Measurements from ENCODE around the gene SIRT2.

Gene SIRT2

DNA sequence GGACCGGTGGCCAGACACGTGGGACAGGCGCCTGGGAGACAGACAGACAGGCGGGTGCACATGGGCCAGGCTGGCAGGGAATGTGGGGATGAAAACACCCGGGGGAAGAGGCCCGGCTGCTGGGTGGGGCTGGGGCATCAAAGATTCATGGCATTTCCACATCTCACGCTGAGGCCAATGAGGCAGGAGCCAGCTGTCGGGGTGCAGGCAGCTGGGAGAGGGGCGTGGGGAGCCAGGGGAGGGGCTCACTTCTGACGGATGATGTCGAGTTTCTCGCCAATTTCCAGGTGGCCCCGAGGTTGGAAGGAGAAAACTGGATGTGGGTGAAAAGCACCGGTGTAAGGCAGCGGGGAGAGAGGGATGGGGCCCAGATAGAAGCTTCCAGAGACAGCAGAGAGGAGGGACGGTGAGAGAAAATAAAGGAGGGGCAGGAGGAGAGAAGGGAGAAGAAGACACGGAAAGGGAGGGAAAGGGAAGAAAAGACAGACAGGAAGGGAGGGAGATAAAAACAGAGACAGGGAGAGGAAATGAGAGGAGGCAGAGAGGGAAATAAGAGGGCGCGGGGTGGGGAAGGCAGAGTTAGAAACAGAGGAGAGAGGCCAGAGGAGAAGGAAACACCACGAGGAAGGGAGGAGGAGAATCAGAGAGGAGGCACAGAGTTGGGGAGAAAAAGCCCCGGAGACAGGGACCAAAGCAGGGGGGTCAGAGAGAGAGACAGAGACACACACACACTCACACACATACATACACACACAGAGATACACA lies 20.6 kb upstream of the SIRT2 start:
- DNase-seq, result no peak

DNA sequence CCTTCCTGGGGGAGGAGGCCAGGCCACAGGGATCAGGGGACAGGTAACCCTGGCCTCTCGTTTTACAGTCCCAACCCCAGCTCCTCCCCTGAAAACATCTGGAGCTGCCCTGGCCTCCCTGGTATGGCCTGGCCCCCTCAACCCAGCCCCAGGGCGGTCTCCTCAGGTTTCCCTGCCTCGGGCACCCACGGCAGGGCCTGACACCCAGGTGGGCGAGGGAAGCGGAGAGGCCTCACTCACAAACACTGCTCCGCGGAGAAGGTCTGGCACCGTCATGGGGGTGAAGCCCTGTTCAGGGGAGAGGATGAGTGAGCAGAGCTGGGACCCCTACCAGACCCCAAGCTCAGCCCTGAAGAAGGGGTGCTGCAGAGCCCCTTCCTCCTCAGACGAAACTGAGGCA lies 19.1 kb upstream of the SIRT2 start:
- no peak for DNase-seq

DNA sequence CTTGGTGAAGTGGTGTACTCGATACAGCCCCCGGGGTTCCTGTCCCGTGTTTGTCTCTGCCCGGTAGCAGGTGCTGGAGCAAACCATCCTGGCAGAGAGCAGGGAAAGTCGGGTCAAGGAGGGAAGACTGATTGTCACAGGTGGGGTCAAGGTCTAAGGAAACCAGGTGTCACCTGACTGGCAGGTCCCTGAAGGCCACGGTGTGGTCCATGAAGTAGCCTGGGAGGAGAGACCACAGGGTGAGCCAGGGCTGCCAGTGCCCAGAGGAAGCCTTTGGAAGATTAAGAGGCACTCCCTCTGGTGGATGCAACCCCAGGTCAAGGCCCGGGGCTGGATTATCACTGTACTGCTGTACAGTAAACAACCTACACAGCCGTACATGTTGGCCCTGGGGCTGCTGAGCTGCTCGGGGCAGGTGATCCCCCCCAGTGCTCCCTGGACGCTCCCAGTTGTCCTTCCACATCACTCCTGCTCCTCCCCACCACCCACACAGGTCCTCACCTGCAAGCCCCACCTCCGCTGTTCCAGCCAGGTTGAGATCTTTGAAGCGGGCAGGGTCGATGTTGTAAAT lies 18.6 kb upstream of the SIRT2 start:
- no peak for DNase-seq

DNA sequence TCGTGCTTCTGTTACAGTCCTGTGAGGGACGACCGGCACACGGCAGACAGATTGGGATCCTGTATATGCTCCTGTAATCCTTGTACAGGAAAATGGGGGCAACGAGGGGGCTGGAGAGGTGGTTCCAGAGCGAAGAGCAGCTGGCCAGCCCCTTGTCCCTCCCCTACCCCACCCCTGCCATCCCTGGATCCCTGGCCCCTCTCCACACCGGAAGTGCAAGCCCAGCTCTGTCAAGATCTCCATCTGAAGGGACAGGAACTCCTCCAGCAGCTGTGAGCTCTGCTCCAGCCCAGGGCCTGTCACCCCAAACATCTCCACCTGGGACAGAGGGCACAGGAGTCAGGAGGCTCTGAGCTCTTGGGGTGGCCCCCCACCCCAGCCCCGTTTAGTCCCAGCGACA lies 18.1 kb upstream of the SIRT2 start:
- DNase-seq, result no peak

DNA sequence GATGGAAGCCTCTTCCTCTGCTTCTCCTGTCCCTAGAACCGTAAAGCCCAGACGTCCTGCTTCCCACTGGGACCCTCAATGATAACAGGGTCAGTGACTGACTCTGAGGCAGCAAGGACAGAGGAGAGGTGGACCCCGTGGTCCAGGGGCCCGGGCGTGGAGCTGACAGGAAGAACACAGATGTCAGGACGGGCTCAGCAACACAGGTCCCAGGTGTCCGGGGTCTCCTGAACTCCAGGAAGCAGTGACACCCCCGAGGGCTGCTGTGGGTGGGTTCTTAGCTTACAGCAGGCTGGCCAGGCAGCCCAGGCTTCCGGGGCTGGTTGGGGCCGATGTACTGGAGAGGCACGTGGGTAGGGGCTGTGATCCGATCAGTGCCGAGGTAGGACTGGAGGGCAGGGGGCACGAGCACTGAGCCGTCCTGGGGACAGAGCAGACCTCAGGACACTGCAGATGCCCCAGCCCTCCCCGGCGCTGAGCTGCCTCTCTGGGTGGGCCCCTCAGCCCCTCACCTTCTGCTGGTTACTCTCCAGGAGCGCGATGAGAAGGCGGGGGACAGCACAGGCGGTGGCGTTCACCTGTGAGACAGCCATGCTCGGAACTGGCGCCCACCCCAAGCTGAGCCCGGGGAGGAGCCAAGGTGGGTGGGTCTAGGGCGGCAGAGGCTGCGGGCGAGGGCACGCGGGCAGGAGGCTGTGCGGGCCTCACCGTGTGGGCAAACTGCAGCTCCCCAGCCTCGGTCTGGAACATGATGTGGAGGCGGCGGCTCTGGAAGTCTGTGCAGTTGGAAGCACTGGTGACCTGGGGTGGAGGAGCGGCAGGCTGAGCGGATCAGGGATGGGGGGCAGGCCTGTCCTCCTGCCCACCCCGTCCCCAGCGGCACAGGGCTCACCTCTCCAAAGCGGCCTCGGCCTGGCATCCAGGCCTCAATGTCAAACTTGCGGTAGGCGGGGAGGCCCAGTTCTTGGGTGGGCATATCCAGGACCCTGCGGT lies 16.2 kb upstream of the SIRT2 start:
- no peak for DNase-seq

DNA sequence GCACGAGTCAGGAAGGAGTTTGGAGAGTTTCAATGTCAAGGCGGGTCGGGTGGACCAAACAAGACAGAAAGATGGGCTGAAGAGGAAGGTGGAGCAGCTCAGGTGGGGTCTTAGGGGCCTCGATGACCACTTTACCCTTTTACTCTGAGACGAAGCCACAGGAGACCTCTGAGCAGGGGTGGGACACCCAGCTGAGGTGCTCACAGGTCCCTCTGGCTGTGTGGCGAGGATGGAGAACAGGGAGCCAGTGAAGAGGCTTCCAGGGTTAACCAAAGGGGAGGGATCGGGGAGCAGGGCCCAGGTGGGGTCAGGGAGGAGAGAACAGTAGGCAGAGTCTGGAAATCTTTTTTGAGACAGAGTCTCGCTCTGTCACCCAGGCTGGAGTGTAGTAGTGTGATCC lies 14.5 kb upstream of the SIRT2 start:
- no peak for DNase-seq

DNA sequence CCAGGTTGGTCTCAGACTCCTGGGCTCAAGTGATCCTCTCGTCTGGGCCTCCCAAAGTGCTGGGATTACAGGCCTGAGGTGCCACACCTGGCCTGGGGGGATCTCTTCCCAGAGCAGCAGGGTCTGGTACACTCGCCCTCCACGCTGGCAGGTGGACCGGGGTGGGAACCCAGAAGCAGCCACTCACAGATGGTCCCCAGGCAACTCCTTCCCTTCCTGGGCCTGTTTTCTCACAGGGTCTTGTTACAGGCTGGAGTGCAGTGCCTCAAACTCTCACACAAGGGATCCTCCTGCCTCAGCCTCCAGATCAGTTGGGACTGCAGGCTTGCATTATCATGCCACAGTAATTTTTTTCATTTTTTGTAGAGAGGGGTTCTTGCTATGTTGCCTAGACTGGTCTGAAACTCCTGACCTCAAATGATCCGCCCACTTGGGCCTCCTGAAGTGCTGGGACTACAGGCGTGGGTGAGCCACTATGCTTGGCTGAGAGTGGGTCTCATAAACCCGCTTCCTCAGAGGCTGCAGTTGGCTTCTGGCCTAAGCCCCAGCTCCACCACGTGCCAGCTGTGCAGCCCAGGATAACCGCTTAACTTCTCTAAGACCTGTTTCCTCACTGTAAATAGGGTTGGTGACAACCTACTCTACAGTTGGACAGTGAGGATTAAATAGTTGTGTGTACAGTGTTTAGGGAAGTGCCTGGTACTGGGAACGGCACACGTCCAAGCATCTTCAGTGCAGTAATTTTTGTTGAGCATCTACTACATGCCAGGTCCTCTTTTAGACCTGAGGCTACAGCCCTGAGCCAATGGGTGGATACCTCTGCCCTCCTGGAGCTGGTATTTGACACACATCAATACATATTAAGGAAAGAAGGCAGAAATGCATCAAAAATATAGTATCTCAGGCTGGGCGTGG lies 13.4 kb upstream of the SIRT2 start:
- DNase-seq, result no peak

DNA sequence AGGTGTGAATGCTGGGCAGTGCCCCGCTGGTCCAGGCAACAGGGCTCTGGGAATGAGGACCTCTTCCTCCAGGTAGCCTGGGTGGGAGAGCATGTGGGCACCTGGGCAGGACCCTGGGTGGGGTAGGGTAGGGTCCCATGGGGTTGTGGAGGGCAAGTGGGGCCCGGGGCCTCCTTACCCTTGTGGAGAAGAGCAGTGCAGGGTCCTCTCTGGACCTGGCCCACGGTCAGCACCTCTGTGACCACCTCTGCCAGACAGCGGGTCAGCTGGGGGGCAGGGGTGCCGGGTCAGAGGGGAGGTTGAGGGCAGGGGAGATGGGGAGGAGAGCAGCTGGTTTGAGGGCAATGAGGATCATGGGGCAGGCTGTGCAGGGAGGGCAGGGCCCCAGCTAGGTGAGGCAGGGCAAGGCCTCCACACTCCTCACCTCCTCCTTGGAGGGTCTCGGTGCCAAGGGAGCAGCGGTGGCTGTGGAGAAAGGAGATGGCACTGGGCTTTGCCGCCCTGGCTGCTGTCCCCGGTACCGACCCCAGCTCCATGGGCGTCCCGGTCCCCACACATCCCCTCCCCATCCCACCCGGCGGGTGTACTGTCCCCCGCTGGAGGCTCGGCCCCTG lies 12.1 kb upstream of the SIRT2 start:
- no peak for DNase-seq

DNA sequence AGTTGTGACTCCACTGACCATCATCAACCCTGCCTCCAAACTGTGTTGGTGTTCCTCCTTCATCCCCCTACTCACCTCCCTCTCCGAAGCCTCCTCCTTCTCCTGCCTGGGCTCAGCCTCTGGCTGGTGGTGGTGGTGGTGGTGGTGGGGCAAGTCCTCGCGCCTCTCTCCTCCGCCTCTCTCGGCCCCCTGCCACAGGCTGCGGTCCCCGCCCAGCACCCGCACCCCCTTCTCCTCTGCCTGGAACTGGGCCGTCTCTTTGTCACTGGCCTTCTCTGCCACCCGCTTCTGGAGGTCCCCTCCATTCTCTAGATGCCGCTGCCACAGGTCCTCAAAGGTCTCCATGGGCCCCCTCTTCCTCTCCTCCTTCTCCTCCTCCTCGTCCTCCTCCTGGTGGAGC lies 11.1 kb upstream of the SIRT2 start:
- DNase-seq, result no peak

DNA sequence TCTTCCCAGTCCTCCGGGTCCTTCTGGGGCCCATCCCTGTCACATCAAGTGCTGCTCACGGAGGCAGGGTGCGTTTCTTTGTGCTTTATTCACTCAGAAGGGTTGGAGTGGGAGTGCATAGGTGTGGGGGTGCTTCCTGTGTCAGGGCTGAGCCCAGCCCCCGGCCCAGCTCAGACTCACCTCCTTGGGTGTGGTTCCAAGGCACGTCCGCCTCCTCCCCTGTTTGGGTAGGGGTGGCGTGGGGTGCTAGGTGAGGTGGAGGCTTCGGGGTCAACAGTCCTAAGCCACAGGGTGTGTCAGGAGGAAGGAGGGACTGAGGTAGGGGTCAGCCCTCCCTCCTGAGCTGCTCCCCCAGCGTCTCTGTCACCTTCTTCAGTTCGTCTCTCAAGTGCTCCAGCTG lies 9.5 kb upstream of the SIRT2 start:
- DNase-seq, result no peak

DNA sequence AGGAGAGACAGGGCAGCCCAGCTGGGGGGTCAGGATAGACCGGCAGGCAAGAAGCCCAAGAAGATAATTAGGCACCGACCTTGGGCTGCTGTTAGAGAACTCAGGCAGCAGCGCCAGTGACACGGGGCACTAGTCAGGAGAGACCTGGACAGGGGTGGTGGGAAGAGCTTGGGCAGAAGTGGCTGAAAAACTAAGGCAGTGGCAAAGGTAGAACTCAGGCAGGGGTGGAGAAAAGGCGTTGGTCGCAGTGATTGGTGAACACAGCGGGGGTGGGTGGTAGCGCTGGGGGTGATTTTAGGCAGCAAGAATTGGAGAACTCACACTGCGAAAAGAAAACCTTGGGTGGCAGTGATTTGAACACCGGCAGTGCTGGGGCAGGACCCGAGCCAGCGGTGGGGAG lies 8.3 kb upstream of the SIRT2 start:
- no peak for DNase-seq

DNA sequence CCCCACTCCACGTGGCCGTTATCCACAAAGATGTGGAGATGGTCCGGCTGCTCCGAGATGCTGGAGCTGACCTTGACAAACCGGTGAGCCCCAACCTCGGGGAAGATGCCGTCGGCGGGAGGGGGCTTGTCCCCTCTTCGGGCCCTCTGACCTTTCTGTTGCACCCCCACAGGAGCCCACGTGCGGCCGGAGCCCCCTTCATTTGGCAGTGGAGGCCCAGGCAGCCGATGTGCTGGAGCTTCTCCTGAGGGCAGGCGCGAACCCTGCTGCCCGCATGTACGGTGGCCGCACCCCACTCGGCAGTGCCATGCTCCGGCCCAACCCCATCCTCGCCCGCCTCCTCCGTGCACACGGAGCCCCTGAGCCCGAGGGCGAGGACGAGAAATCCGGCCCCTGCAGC lies 7.8 kb upstream of the SIRT2 start:
- no peak for DNase-seq

DNA sequence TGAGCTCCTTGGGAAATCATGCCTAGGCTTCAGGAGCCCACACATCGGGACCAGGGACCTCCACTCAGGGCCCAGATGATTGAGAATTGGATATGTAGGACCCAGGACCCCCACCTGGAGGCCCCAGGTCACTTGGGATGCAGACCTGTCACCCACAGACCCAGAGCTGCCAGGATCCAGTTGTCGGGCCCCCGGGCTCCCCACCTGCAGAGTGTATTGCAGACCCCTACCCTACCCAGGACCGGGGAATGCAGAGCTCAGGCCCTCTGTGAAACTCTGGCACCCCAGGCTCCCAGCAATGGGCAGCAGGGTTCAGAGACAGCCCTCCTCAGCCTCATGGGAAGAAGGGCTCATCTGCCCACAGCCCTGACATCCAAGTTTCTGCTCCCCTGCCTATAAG lies 6.2 kb upstream of the SIRT2 start:
- DNase-seq, result no peak

DNA sequence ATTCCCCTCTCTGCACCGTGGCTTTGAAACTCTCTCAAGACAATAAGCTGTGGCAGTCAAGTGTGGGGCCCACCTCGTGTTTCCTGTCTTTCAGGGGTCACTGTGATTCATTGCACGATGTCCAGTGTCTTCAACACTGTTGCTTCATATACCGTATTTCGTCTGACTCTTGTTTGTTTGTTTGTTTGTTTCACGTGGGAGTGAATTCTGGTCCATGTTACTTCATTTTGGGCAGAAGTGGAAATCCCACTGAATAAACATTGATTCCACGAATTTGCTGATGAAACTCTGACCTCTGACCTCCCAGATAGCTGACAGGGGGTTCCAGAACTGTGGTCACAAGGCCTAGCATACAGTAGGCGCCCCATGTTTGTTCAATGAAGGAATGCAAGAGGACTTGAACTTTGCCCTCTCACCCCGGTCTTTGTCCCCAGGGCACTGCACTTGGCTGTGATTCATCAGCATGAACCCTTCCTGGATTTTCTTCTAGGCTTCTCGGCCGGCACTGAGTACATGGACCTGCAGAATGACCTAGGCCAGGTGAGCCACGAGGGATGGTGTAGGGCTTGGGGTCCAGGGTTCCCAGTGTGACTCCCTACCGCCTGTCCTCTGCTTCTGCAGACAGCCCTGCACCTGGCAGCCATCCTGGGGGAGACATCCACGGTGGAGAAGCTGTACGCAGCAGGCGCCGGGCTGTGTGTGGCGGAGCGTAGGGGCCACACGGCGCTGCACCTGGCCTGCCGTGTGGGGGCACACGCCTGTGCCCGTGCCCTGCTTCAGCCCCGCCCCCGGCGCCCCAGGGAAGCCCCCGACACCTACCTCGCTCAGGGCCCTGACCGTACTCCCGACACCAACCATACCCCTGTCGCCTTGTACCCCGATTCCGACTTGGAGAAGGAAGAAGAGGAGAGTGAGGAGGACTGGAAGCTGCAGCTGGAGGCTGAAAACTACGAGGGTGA lies 5.4 kb upstream of the SIRT2 start:
- DNase-seq, result no peak

DNA sequence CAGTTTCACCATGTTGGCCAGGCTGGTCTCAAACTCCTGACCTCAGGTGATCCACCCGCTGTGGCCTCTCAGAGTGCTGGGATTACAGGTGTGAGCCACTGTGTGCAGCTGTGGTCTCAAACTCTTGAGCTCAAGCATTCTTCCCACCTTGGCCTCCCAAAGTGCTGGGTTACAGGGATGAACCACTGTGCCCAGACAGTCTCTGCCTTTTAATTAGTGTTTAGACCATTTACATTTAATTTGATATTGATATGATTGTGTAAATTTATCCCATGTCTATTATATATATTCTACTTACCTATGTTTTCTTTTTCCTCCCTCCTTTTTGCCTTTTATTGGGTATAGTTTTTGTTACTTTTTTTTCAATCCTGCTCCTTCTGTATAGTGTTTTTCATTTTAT lies 2.3 kb upstream of the SIRT2 start:
- DNase-seq, result no peak

DNA sequence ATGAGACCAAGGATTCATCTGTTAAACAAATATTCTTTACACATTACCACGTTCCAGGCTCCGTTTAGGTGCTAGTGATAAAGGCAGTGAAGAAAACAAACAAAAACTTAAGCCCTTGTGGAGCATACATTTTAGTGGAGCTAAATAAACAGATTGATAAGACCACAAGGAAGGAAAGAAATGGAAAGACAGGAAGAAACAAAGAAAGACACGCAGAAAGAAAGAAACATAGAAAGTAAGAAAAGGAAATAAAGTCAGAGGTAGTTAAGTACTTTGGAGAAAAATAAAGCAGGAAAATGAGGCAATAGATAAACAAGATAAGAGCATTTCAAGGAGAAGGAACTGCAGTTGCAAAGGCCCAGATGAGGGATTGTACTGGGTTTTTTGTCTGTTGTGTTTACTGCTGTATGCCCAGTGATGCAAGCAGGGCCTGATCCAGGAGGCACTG lies 1.3 kb upstream of the SIRT2 start:
- no peak for DNase-seq

DNA sequence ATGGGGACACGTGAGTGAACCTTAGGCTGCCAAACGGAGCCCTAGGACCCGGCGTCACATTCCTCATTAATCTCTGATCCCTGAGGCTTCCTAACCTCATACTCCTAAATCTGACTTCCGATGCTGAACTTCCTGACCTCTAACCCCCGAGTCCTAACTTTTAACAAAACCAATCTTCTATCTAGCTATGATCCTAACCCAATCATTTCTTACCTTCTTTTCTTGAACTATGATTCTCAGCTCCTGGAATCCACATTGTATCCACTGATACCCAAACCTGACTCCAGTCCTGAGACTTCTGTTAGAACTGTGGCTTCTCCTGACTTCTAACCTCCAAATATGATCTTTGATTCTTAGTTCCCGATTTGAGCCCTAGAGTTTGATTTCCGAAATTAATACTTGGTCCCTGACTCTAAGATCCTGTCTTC lies 798 bp upstream of the SIRT2 start:
- DNase-seq, result no peak

DNA sequence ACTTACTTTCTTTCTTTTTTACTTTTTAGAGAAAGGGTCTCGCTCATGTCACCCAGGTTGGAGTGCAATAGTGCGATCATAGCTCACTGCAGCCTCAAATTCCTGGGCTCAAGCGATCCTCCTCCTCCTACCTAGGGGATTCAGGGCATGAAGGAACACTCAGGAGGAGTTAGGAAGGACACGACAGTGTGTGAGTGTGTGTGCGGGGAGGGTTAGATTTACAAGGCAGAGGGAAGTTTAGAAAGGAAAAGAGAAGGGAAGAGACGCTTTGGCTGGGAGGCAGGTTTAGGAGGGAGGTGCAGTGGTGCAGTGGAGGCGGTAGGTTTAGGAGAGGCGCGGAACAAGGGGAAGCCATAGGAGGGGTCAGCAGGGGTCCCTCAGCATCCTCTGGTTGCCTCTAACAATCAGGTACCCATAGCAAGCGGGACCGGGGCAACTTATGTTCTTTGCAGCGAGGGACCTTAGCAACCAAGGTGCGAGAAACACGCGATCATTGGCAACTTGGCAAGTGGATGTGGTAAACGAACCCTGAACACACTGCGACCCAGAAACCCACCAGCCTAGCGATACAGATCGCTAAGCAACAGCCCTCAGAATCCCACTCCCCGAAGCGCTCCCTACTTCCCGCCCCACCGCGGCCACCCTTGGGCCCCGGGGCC lies 501 bp downstream of the SIRT2 start:
- DNase-seq, result no peak

DNA sequence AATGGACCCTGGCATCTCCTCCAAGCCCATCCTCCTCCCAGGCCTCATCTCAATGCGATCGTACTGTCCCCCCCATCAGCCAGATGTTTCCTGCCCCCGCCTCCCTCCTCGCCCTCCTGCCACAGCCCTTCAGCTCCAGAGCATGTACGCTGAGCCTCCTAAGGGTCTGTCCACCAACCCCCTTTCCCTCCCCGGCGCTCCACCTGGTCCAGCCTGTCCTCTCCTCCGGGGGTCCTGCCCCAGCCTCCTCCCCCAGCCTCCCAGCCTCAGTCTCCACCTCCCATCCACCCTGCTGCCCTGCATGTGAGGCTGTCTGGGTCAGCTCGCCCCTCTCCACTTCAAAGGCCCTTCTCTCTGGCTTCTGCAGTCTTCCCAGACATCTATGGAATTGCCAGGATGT lies 4.5 kb downstream of the SIRT2 start:
- no peak for DNase-seq

DNA sequence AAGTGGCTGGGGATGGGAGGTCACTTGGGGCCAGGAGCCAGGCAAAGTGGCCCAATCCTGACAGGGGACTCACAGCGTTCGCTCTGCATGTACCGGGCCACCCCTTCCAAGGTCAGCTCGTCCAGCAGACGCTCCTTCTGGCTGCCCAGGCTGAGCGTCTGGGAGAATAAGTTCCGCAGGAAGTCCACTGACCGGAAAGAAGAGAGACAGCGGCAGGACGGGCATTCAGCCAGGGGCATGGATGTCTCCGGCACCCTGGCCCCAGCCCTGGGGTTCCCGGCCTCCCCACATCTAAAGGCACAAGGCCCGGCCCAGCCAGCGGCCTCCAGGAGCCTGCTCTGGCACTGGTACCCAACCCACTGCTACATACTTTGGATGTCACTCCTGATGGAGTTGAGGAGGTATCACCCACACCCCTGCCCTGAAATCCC lies 6.1 kb downstream of the SIRT2 start:
- no peak for DNase-seq
